Stomach (tissue), 4 donors: Measurements from ENCODE around the gene KCNK5.

Source experiments
- CTCF ChIP-seq, 7 experiments: fragments of 450-650 bp in 4 of 7; fragments of 200-600 bp in 3 of 7; sonication (generic) in 3 of 7; IDR thresholded peaks; one replicate each; pipeline ENCODE4 v1.5.1; 2016 to 2019; ENCODE audit warnings: antibody characterized with exemption in 7 of 7, control low read depth in 2 of 7, mild to moderate bottlenecking in 1 of 7
- POLR2AphosphoS5 ChIP-seq, 3 donors: sonication (generic); formaldehyde crosslinking; IDR thresholded peaks; one replicate each; pipeline ENCODE4 v1.6.1; 2016; ENCODE audit warnings: antibody characterized with exemption in 3 of 3

GRCh38 chr6:39249278-39249677 lies 20.0 kb upstream of the KCNK5 start:
- TF ChIP-seq POLR2AphosphoS5 (IDR thresholded peaks at IDR 0.05) (no peak), CTCF (IDR thresholded peaks at IDR 0.05) (no peak)
